ENCODE measurements around the gene ERN1. TPM values are rescaled to one million over a fixed set of nuclear protein-coding genes. Genes with fewer than 3 reads are reported as not detected.

The ERN1 gene
- total RNA-seq, 1 donor from 2014 or later = 9.3 TPM

DNA sequence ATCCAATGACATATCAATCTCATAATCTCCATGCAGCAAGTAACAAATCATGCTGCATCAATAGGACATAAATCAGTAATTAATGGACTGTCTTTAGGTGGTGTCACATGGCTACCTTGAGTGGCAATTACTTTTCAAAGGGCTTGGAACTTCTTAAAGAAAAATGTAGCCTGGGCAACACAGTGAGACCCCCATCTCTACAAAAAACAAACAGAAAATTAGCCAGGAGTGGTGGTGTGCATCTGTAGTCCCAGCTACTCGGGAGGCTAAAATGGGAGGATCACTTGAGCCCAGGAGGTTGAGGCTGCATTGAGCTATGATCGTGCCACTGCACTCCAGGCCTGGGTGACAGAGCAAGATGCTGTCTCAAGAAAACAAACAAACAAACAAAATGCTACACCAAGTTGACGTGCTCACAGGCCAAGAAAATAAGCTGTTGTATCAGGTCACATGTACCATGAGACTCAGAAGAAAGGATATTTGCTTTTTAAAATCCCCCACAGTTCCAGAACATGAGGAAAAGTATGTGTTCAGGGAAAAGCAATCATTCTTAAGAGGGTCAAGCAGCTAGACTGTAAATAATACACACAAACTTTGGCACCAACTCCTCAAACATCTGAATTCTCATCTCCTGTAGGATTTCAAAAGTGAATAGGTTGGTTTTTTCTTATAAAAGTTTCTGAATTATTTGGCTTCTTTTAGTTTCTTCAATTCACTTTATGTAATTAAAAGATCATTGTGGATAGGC, 23.8 kb upstream of the ERN1 start:
- Histone ChIP-seq H3K4me1 (peaks cover 94% of the 10 kb centered on the region), H3K9me3 (replicated peaks) (no peaks in the 10 kb centered on the region), H3K36me3 (peaks cover 21% of the 10 kb centered on the region), H3K4me3 (no peak overlapping the region), H3K27ac (replicated peaks) (peak overlapping the region; percentile 96), H3K27me3 (ENCODE audit: low read depth) (no peaks in the 10 kb centered on the region)
- DNase-seq = no peak
- TF ChIP-seq, protein P1, sequence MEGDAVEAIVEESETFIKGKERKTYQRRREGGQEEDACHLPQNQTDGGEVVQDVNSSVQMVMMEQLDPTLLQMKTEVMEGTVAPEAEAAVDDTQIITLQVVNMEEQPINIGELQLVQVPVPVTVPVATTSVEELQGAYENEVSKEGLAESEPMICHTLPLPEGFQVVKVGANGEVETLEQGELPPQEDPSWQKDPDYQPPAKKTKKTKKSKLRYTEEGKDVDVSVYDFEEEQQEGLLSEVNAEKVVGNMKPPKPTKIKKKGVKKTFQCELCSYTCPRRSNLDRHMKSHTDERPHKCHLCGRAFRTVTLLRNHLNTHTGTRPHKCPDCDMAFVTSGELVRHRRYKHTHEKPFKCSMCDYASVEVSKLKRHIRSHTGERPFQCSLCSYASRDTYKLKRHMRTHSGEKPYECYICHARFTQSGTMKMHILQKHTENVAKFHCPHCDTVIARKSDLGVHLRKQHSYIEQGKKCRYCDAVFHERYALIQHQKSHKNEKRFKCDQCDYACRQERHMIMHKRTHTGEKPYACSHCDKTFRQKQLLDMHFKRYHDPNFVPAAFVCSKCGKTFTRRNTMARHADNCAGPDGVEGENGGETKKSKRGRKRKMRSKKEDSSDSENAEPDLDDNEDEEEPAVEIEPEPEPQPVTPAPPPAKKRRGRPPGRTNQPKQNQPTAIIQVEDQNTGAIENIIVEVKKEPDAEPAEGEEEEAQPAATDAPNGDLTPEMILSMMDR (IDR thresholded peaks at IDR 0.05; ENCODE audit: borderline replicate concordance) = no peak
- intact Hi-C loops (cut with micrococcal nuclease) = no loop called here

DNA sequence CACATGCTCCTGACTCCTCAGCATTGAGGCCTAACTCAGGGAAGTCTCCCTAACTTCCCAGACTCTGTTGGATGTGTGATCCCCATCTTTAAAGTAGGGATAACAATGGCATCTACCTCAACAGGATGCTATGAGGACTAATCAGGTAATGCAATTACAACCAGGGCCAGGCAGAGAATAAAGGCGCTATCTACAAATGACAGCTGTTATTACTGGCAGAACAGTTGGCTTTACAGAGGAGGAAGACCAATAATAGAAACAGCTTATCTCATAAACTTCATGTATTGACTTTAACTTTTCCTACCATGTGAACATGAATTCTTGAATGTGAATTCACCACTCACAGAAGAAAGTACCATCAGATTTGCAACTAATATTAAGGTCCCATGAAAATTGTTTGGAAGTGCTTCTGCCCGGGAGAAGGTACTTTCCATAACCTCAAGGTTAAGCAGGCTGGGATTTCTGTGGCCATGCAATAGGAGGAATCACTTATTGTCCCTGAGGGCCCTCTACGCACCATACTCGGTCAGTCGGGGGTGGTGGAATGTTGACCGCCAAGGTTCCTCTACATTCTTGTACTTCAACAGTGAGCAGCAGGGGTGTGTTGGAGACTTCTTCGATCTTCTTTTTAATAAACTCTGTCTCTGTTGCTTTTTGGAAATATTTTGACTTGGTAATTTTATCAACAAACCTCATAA, 22.6 kb upstream of the ERN1 start:
- DNase-seq = no peak
- Histone ChIP-seq H3K4me1 (peaks cover 94% of the 10 kb centered on the region), H3K4me3 (no peak overlapping the region), H3K36me3 (peaks cover 23% of the 10 kb centered on the region), H3K9me3 (replicated peaks) (no peaks in the 10 kb centered on the region), H3K27me3 (ENCODE audit: low read depth) (no peaks in the 10 kb centered on the region), H3K27ac (replicated peaks) (peak overlapping the region; percentile 96)
- intact Hi-C loops (cut with micrococcal nuclease) = no loop called here
- TF ChIP-seq, protein P1 (IDR thresholded peaks at IDR 0.05; ENCODE audit: borderline replicate concordance) = peak; percentile 24

- Histone ChIP-seq H3K27me3 (ENCODE audit: low read depth) (no peaks in the 10 kb centered on the region), H3K27ac (replicated peaks) (peak overlapping the region; percentile 96), H3K9me3 (replicated peaks) (no peaks in the 10 kb centered on the region), H3K4me1 (peaks cover 94% of the 10 kb centered on the region), H3K36me3 (peaks cover 23% of the 10 kb centered on the region), H3K4me3 (no peak overlapping the region)
- intact Hi-C loops (cut with micrococcal nuclease) = no loop called here
- DNase-seq = no peak
- TF ChIP-seq, protein P1 (IDR thresholded peaks at IDR 0.05; ENCODE audit: borderline replicate concordance) = no peak
Observed at GRCh38 chr17:64151016-64151368, 21.0 kb upstream of the ERN1 start.

DNA sequence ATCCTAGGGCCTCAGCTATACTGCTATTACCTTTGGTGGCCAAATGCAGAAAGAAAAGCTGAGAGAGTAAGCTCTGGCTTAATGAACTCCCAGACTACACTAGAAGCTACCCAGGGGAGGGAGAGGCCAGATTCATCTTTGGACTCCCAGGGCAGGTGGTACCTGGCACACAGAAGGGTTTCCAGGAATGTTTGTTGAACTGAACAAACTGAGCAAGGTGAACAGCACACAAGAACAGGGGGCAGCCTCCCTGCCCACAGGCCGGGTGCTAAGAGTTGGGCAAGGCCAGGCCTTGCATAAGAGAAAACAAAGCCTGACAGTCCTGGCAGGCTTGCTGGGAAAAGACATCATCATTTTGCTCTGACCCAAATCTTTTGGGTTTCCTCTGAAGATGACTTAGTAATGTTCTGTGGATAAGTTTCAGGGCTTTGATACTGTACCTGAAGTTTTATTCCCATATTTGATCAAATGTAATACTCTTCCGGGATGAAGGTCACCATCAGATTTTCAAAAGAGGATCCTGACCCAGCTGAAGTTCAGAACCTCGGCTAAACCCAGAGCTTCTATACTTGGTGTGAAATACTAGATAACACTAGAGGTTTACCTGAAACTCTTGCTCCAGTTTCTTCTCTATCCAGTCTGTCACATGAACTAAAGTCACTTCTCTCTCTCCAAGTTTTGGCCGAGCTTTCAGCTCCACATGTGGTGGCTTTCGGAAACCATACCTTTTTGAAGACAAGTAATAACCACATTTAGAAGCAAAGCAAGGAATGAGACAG, 20.5 kb upstream of the ERN1 start:
- intact Hi-C loops (cut with micrococcal nuclease) = no loop called here
- peaks cover 91% of the 10 kb centered on the region for H3K4me1 ChIP-seq
- H3K27ac ChIP-seq (replicated peaks) = peak overlapping the region; percentile 96
- peaks cover 23% of the 10 kb centered on the region for H3K36me3 ChIP-seq
- H3K4me3 ChIP-seq = no peak overlapping the region
- DNase-seq = no peak
- TF ChIP-seq, protein P1 (IDR thresholded peaks at IDR 0.05; ENCODE audit: borderline replicate concordance) = no peak
- no peaks in the 10 kb centered on the region for H3K9me3 ChIP-seq (replicated peaks)
- H3K27me3 ChIP-seq (ENCODE audit: low read depth) = no peaks in the 10 kb centered on the region

DNA sequence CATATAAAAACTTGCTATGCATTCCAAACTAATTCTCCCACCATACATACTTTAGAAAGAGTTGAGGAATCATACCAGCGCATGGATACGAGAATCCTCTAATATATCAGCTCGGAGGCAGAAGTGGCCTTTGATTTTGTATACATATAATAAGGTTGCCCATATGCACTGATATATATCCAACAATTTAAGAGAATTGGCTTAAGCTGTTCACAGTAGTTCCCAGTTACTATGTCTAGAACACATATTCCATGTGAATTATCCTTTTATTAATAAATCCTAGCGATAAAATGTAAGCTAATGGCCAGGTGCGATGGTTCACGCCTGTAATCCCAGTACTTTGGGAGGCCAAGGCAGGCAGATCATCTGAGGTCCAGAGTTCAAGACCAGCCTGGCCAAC, 19.3 kb upstream of the ERN1 start:
- Histone ChIP-seq H3K27ac (replicated peaks) (peak overlapping the region; percentile 98), H3K4me3 (no peak overlapping the region), H3K27me3 (ENCODE audit: low read depth) (no peaks in the 10 kb centered on the region), H3K9me3 (replicated peaks) (no peaks in the 10 kb centered on the region), H3K4me1 (peaks cover 83% of the 10 kb centered on the region), H3K36me3 (peaks cover 23% of the 10 kb centered on the region)
- TF ChIP-seq, protein P1 (IDR thresholded peaks at IDR 0.05; ENCODE audit: borderline replicate concordance) = no peak
- DNase-seq = no peak
- intact Hi-C loops (cut with micrococcal nuclease) = loop anchor here (5.0 kb wide), 2 partner anchors 113 to 133 kb away; partner anchors contain the start of gene TEX2

All from left ventricle myocardium inferior (tissue), 1 donor.